AG04450 (cell line): ENCODE results near the gene KCTD5. TPM values are rescaled to one million over a fixed set of nuclear protein-coding genes. Genes with fewer than 3 reads are reported as not detected.

Experiments
- CTCF ChIA-PET: fragments of 300-600, 350-600 bp; formaldehyde crosslinking; extraction: SDS; loops from one replicate; lab custom pipeline; 2022; ENCODE audit warnings: antibody characterized with exemption, inconsistent platforms; lab: Charles Lee
- POLR2A ChIA-PET: fragments of 350-600 bp; formaldehyde crosslinking; extraction: SDS; loops from one replicate; lab custom pipeline; 2021; ENCODE audit warnings: antibody characterized with exemption, inconsistent platforms; lab: Yijun Ruan, JAX
- DNase-seq: peaks from one replicate; pipeline ENCODE4 v3.0.0-alpha.2; 2011; ENCODE audit warnings: low read depth, low spot score
- H3K27ac ChIP-seq: one replicate; pipeline ENCODE4 v1.5.1; 2012; ENCODE audit warnings: low read depth, low read length, control low read depth
- H3K27me3 ChIP-seq: one replicate; pipeline ENCODE4 v1.6.0; 2012; ENCODE audit warnings: low read length; ENCODE audit not compliant: control insufficient read depth, insufficient read depth
- H3K4me3 ChIP-seq: 2 replicates; pipeline ENCODE4 v1.5.1; 2011; ENCODE audit warnings: mild to moderate bottlenecking, low read depth, low read length, control low read depth
- H3K9me3 ChIP-seq: 2 replicates; pipeline ENCODE4 v1.5.1; 2012; ENCODE audit warnings: low read length; ENCODE audit not compliant: control insufficient read depth, insufficient read depth
- CTCF ChIP-seq: IDR thresholded peaks from 2 replicates; pipeline ENCODE4 v1.5.1; 2011; ENCODE audit warnings: low read depth, low read length, control low read depth, inconsistent platforms
- polyA plus RNA-seq: library from polyadenylated mRNA; depleted of rRNA; stranded (reverse); fragments of >200 nt; gene quantifications from 2 replicates; pipeline ENCODE4 v1.2.3, GENCODE V29; 2011

KCTD5 gene
- polyA plus RNA-seq, 1 experiment = 27.8 TPM

- Histone ChIP-seq H3K4me3 (no peak overlapping the region), H3K27me3 (no peaks in the 10 kb centered on the region), H3K27ac (no peak overlapping the region), H3K9me3 (no peaks in the 10 kb centered on the region; the same call in 1 of the 2 replicates)
- CTCF ChIA-PET = no interaction called here
- DNase-seq = no peak
- TF ChIP-seq CTCF = no peak
- POLR2A ChIA-PET = no interaction called here
Measured at GRCh38 chr16:2707368-2708289, 25.3 kb downstream of the KCTD5 start.

- DNase-seq = no peak
- no peak overlapping the region for H3K4me3 ChIP-seq
- H3K27ac ChIP-seq = no peak overlapping the region
- TF ChIP-seq CTCF = no peak
- ChIA-PET POLR2A (no interaction called here), CTCF (no interaction called here)
- no peaks in the 10 kb centered on the region for H3K27me3 ChIP-seq
- no peaks in the 10 kb centered on the region; the same call in 1 of the 2 replicates for H3K9me3 ChIP-seq
Measured at GRCh38 chr16:2708290-2708639, 25.9 kb downstream of the KCTD5 start.

- no peak for DNase-seq
- no peak overlapping the region for H3K27ac ChIP-seq
- ChIA-PET POLR2A (no interaction called here), CTCF (no interaction called here)
- H3K27me3 ChIP-seq = no peaks in the 10 kb centered on the region
- TF ChIP-seq CTCF = no peak
- H3K9me3 ChIP-seq = no peaks in the 10 kb centered on the region; the same call in 1 of the 2 replicates
- H3K4me3 ChIP-seq = no peak overlapping the region
Measured at GRCh38 chr16:2708955-2709587, 26.7 kb downstream of the KCTD5 start.

- no peak overlapping the region for H3K27ac ChIP-seq
- no peak for TF ChIP-seq CTCF
- POLR2A ChIA-PET = no interaction called here
- H3K9me3 ChIP-seq = no peaks in the 10 kb centered on the region; the same call in 1 of the 2 replicates
- no peaks in the 10 kb centered on the region for H3K27me3 ChIP-seq
- H3K4me3 ChIP-seq = no peak overlapping the region
- no peak for DNase-seq
- CTCF ChIA-PET = no interaction called here
Measured at GRCh38 chr16:2709588-2709984, 27.3 kb downstream of the KCTD5 start.
